ENCODE data around the gene SET.
"Not testable (repeated sequence)": the region's sequence is repeated elsewhere in the genome, so short reads cannot be mapped to it uniquely, and the experiment has no call there.

SET gene

GRCh38 chr9:128683340-128684064 is 5.5 kb upstream of the SET start:
- peak; percentile 50 for ATAC-seq

GRCh38 chr9:128684065-128684324 is 5.0 kb upstream of the SET start:
- Mint-ChIP-seq H3K27ac (peak overlapping the region; percentile 94 to 98), H3K4me1 (peaks cover 58% of the 10 kb centered on the region), H3K4me3 (peak overlapping the region; percentile 95 to 99), H3K27me3 (no peaks in the 10 kb centered on the region), H3K9me3 (no peaks in the 10 kb centered on the region)
- ATAC-seq (no peak), DNase-seq (no peak)

More at GRCh38 chr9:128683340-128684064, 5.5 kb upstream of the SET start:
- Mint-ChIP-seq H3K4me3 (peak overlapping the region; percentile 95 to 99), H3K4me1 (peaks cover 58% of the 10 kb centered on the region), H3K27me3 (no peaks in the 10 kb centered on the region), H3K27ac (peak overlapping the region; percentile 94 to 98), H3K9me3 (no peaks in the 10 kb centered on the region)
- peak; percentile 27 to 55 for DNase-seq

- Mint-ChIP-seq H3K27me3 (no peaks in the 10 kb centered on the region), H3K9me3 (no peaks in the 10 kb centered on the region), H3K27ac (peak overlapping the region; percentile 94 to 98), H3K4me3 (peak overlapping the region; percentile 95 to 99), H3K4me1 (peaks cover 58% of the 10 kb centered on the region)
- ATAC-seq (peak; percentile 71), DNase-seq (peak; percentile 73 to 84)
Measured at GRCh38 chr9:128684325-128685199, 4.5 kb upstream of the SET start.

- DNase-seq (no peak), ATAC-seq (peak; percentile 18)
- H3K4me3 Mint-ChIP-seq: peak overlapping the region; percentile 95 to 99
- no peaks in the 10 kb centered on the region for H3K27me3 Mint-ChIP-seq
- no peaks in the 10 kb centered on the region for H3K9me3 Mint-ChIP-seq
- peaks cover 58% of the 10 kb centered on the region for H3K4me1 Mint-ChIP-seq
- H3K27ac Mint-ChIP-seq: peak overlapping the region; percentile 94 to 98
Measured at GRCh38 chr9:128685636-128686489, 3.2 kb upstream of the SET start.

- Mint-ChIP-seq H3K27ac (no peak overlapping the region), H3K9me3 (no peaks in the 10 kb centered on the region), H3K4me1 (peaks cover 65% of the 10 kb centered on the region), H3K27me3 (no peaks in the 10 kb centered on the region), H3K4me3 (peak overlapping the region; percentile 44 to 80)
- ATAC-seq: no peak
- DNase-seq: no peak
Measured at GRCh38 chr9:128687453-128687852, 1.6 kb upstream of the SET start.

GRCh38 chr9:128689293-128689774 is 312 bp downstream of the SET start:
- peaks cover 73% of the 10 kb centered on the region for H3K4me1 Mint-ChIP-seq
- H3K27ac Mint-ChIP-seq: peak overlapping the region in 1 of 2 donors; percentile 85
- DNase-seq (no peak), ATAC-seq (peak; percentile 4)
- no peaks in the 10 kb centered on the region for H3K9me3 Mint-ChIP-seq
- H3K27me3 Mint-ChIP-seq: no peaks in the 10 kb centered on the region
- peak overlapping the region; percentile 70 to 75 for H3K4me3 Mint-ChIP-seq

- H3K4me3 Mint-ChIP-seq: peak overlapping the region; percentile 91 to 98
- ATAC-seq (peak; percentile 6), DNase-seq (peak; percentile 30 to 38)
- H3K4me1 Mint-ChIP-seq: peaks cover 72% of the 10 kb centered on the region
- H3K27me3 Mint-ChIP-seq: no peaks in the 10 kb centered on the region
- no peaks in the 10 kb centered on the region for H3K9me3 Mint-ChIP-seq
- peak overlapping the region; percentile 97 to 99 for H3K27ac Mint-ChIP-seq
Measured at GRCh38 chr9:128689820-128690683, 1.0 kb downstream of the SET start.

GRCh38 chr9:128690684-128691034 is 1.6 kb downstream of the SET start:
- Mint-ChIP-seq H3K27me3 (no peaks in the 10 kb centered on the region), H3K27ac (peak overlapping the region; percentile 97 to 99), H3K4me1 (peaks cover 66% of the 10 kb centered on the region), H3K4me3 (peak overlapping the region; percentile 91 to 98), H3K9me3 (no peaks in the 10 kb centered on the region)
- DNase-seq (no peak), ATAC-seq (no peak)

GRCh38 chr9:128693738-128694137 is 4.7 kb downstream of the SET start:
- Mint-ChIP-seq H3K4me1 (peaks cover 36% of the 10 kb centered on the region), H3K27ac (peak overlapping the region; percentile 49 to 88), H3K4me3 (peak overlapping the region in 1 of 2 donors; percentile 63)
- ATAC-seq, DNase-seq, H3K9me3 Mint-ChIP-seq, H3K27me3 Mint-ChIP-seq: not testable (repeated sequence)

GRCh38 chr9:128694344-128694743 is 5.3 kb downstream of the SET start:
- Mint-ChIP-seq H3K27ac (no peak overlapping the region), H3K4me1 (peaks cover 36% of the 10 kb centered on the region), H3K27me3 (no peaks in the 10 kb centered on the region), H3K4me3 (no peak overlapping the region), H3K9me3 (no peaks in the 10 kb centered on the region)
- DNase-seq (no peak), ATAC-seq (no peak)

- DNase-seq (no peak), ATAC-seq (no peak)
- Mint-ChIP-seq H3K27me3 (no peaks in the 10 kb centered on the region), H3K27ac (no peak overlapping the region), H3K9me3 (no peaks in the 10 kb centered on the region), H3K4me3 (no peak overlapping the region), H3K4me1 (peaks cover 34% of the 10 kb centered on the region)
Measured at GRCh38 chr9:128696923-128697707, 8.1 kb downstream of the SET start.

GRCh38 chr9:128699096-128699795 is 10.2 kb downstream of the SET start:
- DNase-seq, H3K9me3 Mint-ChIP-seq, ATAC-seq, H3K4me3 Mint-ChIP-seq, H3K27me3 Mint-ChIP-seq: not testable (repeated sequence)
- Mint-ChIP-seq H3K27ac (peak overlapping the region in 1 of 2 donors; percentile 74), H3K4me1 (peaks cover 27% of the 10 kb centered on the region)

- Mint-ChIP-seq H3K27ac (no peak overlapping the region), H3K9me3 (no peaks in the 10 kb centered on the region), H3K4me3 (peak overlapping the region; percentile 69 to 95), H3K27me3 (no peaks in the 10 kb centered on the region), H3K4me1 (peaks cover 21% of the 10 kb centered on the region)
- no peak for ATAC-seq
- DNase-seq: no peak
Measured at GRCh38 chr9:128701227-128701854, 12.3 kb downstream of the SET start.

Data from stimulated activated naive CD8-positive, alpha-beta T cell treated with anti-CD3 and anti-CD28 coated beads, Interleukin-15, amount 100 ng/mL, for 72 hours (primary cell).